ENCODE data around the gene CAGE1.
"Not testable (repeated sequence)": the region's sequence is repeated elsewhere in the genome, so short reads cannot be mapped to it uniquely, and the experiment has no call there.

The CAGE1 gene

GRCh38 chr6:7410851-7411250, 21.3 kb upstream of the CAGE1 start:
- no peak for DNase-seq (ENCODE audit: low read depth in 3 of 3, low spot score in 1 of 3)

GRCh38 chr6:7409740-7410139, 20.2 kb upstream of the CAGE1 start:
- no peak for DNase-seq (ENCODE audit: low read depth in 3 of 3, low spot score in 1 of 3)

- no peak for DNase-seq (ENCODE audit: low read depth in 3 of 3, low spot score in 1 of 3)
Observed at GRCh38 chr6:7406743-7407142, 17.2 kb upstream of the CAGE1 start.

- DNase-seq (ENCODE audit: low read depth in 3 of 3, low spot score in 1 of 3), result no peak
Observed at GRCh38 chr6:7404546-7404945, 15.0 kb upstream of the CAGE1 start.

GRCh38 chr6:7402716-7403115, 13.2 kb upstream of the CAGE1 start:
- DNase-seq (ENCODE audit: low read depth in 3 of 3, low spot score in 1 of 3), result no peak

GRCh38 chr6:7401075-7401474, 11.5 kb upstream of the CAGE1 start:
- no peak for DNase-seq (ENCODE audit: low read depth in 3 of 3, low spot score in 1 of 3)

GRCh38 chr6:7392402-7392801, 2.9 kb upstream of the CAGE1 start:
- DNase-seq (ENCODE audit: low read depth in 3 of 3, low spot score in 1 of 3), result no peak

GRCh38 chr6:7391151-7391550, 1.6 kb upstream of the CAGE1 start:
- no peak for DNase-seq (ENCODE audit: low read depth in 3 of 3, low spot score in 1 of 3)

GRCh38 chr6:7390226-7390878, 810 bp upstream of the CAGE1 start:
- peak in 2 of 3 donors; percentile 2 to 18 for DNase-seq (ENCODE audit: low read depth in 3 of 3, low spot score in 1 of 3)

GRCh38 chr6:7389162-7389450, 436 bp downstream of the CAGE1 start:
- DNase-seq (ENCODE audit: low read depth in 3 of 3, low spot score in 1 of 3), result no peak

GRCh38 chr6:7381092-7381491, 8.4 kb downstream of the CAGE1 start:
- no peak for DNase-seq (ENCODE audit: low read depth in 3 of 3, low spot score in 1 of 3)

- DNase-seq (ENCODE audit: low read depth in 3 of 3, low spot score in 1 of 3), result no peak
Observed at GRCh38 chr6:7378740-7379139, 10.8 kb downstream of the CAGE1 start.

- no peak for DNase-seq (ENCODE audit: low read depth in 3 of 3, low spot score in 1 of 3)
Observed at GRCh38 chr6:7377961-7378360, 11.6 kb downstream of the CAGE1 start.

- DNase-seq (ENCODE audit: low read depth in 3 of 3, low spot score in 1 of 3), result no peak
Observed at GRCh38 chr6:7373739-7374138, 15.8 kb downstream of the CAGE1 start.

- DNase-seq (ENCODE audit: low read depth in 3 of 3, low spot score in 1 of 3), result no peak
Observed at GRCh38 chr6:7367408-7367807, 22.1 kb downstream of the CAGE1 start.

GRCh38 chr6:7351916-7352315, 37.6 kb downstream of the CAGE1 start:
- not testable (repeated sequence) for DNase-seq (ENCODE audit: low read depth in 3 of 3, low spot score in 1 of 3)

- DNase-seq (ENCODE audit: low read depth in 3 of 3, low spot score in 1 of 3), result not testable (repeated sequence)
Observed at GRCh38 chr6:7350591-7350990, 39.0 kb downstream of the CAGE1 start.

GRCh38 chr6:7347551-7347997, 42.0 kb downstream of the CAGE1 start:
- not testable (repeated sequence) for DNase-seq (ENCODE audit: low read depth in 3 of 3, low spot score in 1 of 3)

- DNase-seq (ENCODE audit: low read depth in 3 of 3, low spot score in 1 of 3), result not testable (repeated sequence)
Observed at GRCh38 chr6:7344773-7345450, 44.6 kb downstream of the CAGE1 start.

- no peak for DNase-seq (ENCODE audit: low read depth in 3 of 3, low spot score in 1 of 3)
Observed at GRCh38 chr6:7343546-7344475, 45.7 kb downstream of the CAGE1 start.

GRCh38 chr6:7341989-7342742, 47.4 kb downstream of the CAGE1 start:
- no peak for DNase-seq (ENCODE audit: low read depth in 3 of 3, low spot score in 1 of 3)

All from stimulated activated CD4-positive, alpha-beta T cell treated with anti-CD3 and anti-CD28 coated beads, TNF-alpha, amount 100 ng/mL, for 1 hour (primary cell).